Left lung (tissue), 10 donors: ENCODE measurements around the gene COL9A1. TPM values are rescaled to one million over a fixed set of nuclear protein-coding genes. Genes with fewer than 3 reads are reported as not detected.

Experiments
- ATAC-seq: fragments of 200-7000 bp; cut with Tn5 transposase; one replicate; pipeline ENCODE4 v1.9.1; 2020; ENCODE audit warnings: moderate library complexity
- DNase-seq, 4 donors: peaks; one replicate each; pipeline ENCODE4 v3.0.0-alpha.2; 2013 to 2020
- H3K27ac ChIP-seq, 2 donors: fragments of 200-600 bp; sonication (generic) in 1 of 2; one replicate each; pipeline versions ENCODE4 v1.5.0 to v1.8.0; 2020 to 2021
- H3K27me3 ChIP-seq, 2 donors: fragments of 200-600 bp; sonication (generic) in 1 of 2; one replicate each; pipeline versions ENCODE4 v1.5.0 to v1.8.0; 2020 to 2021
- H3K36me3 ChIP-seq, 2 donors: fragments of 200-600 bp; sonication (generic) in 1 of 2; one replicate each; pipeline versions ENCODE4 v1.5.0 to v1.8.0; 2020 to 2021
- H3K4me1 ChIP-seq, 2 donors: fragments of 200-600 bp; one replicate each; pipeline ENCODE4 v1.8.0; 2021
- H3K4me3 ChIP-seq, 2 donors: fragments of 200-600 bp; sonication (generic) in 1 of 2; one replicate each; pipeline versions ENCODE4 v1.5.0 to v1.8.0; 2020 to 2021; ENCODE audit warnings: mild to moderate bottlenecking in 1 of 2
- H3K9me3 ChIP-seq, 2 donors: fragments of 200-600 bp; sonication (generic) in 1 of 2; one replicate each; pipeline versions ENCODE4 v1.5.0 to v1.8.0; 2020 to 2021
- CTCF ChIP-seq, 2 donors: fragments of 200-600 bp; sonication (generic) in 1 of 2; IDR thresholded peaks; one replicate each; pipeline versions ENCODE4 v1.5.0 to v1.8.0; 2021; ENCODE audit warnings: antibody characterized with exemption in 2 of 2
- intact Hi-C, 2 donors: fragments of 100-400 bp; cut with DNase I; formaldehyde crosslinking; loops; one replicate each; pipeline versions ENCODE4 v1.11.2 to v1.14.2; 2022
- polyA plus RNA-seq, 6 donors: library from polyadenylated mRNA; unstranded; fragments of 120-200 nt; gene quantifications; one replicate each; pipeline ENCODE4 v1.2.1, GENCODE V29; 2013; ENCODE audit not compliant: insufficient read length in 6 of 6
- total RNA-seq, 2 donors: library from RNA; stranded (reverse); fragmentation: NEBNext Ultra II Directional; extraction: Animal tissue kit (Norgen Biotek cat#: 25700); gene quantifications; one replicate each; pipeline ENCODE4 v1.2.1, GENCODE V29; 2021
- donor health status: DM: no; HTN: yes; CAD: no.
- donor health status: DM: no; HTN: no; CAD: no.

COL9A1 gene
- total and polyA plus RNA-seq, 8 donors: 1.0 to 2.1 (median 1.5) TPM; not detected in 2

- Histone ChIP-seq H3K27ac (no peak overlapping the region), H3K27me3 (no peaks in the 10 kb centered on the region), H3K4me1 (no peaks in the 10 kb centered on the region), H3K4me3 (no peak overlapping the region), H3K36me3 (no peaks in the 10 kb centered on the region), H3K9me3 (no peaks in the 10 kb centered on the region)
- ATAC-seq (no peak), DNase-seq (no peak)
- TF ChIP-seq CTCF (IDR thresholded peaks at IDR 0.05): no peak
- intact Hi-C loops: no loop called here
Observed at GRCh38 chr6:70257768-70258273, 45.1 kb downstream of the COL9A1 start.

GRCh38 chr6:70254784-70255183 lies 48.1 kb downstream of the COL9A1 start:
- DNase-seq (no peak), ATAC-seq (no peak)
- no peaks in the 10 kb centered on the region for H3K9me3 ChIP-seq
- no peaks in the 10 kb centered on the region for H3K27me3 ChIP-seq
- no peak overlapping the region for H3K4me3 ChIP-seq
- no peak for TF ChIP-seq CTCF (IDR thresholded peaks at IDR 0.05)
- intact Hi-C loops: no loop called here
- H3K36me3 ChIP-seq: no peaks in the 10 kb centered on the region
- no peaks in the 10 kb centered on the region for H3K4me1 ChIP-seq
- H3K27ac ChIP-seq: no peak overlapping the region

GRCh38 chr6:70253923-70254322 lies 49.0 kb downstream of the COL9A1 start:
- intact Hi-C loops: no loop called here
- no peak for DNase-seq
- peak; percentile 78 for ATAC-seq
- H3K9me3 ChIP-seq: no peaks in the 10 kb centered on the region
- H3K4me1 ChIP-seq: no peaks in the 10 kb centered on the region
- no peaks in the 10 kb centered on the region for H3K36me3 ChIP-seq
- no peaks in the 10 kb centered on the region for H3K27me3 ChIP-seq
- no peak overlapping the region for H3K27ac ChIP-seq
- no peak for TF ChIP-seq CTCF (IDR thresholded peaks at IDR 0.05)
- no peak overlapping the region for H3K4me3 ChIP-seq

- no peak for TF ChIP-seq CTCF (IDR thresholded peaks at IDR 0.05)
- Histone ChIP-seq H3K9me3 (no peaks in the 10 kb centered on the region), H3K27me3 (no peaks in the 10 kb centered on the region), H3K4me1 (no peaks in the 10 kb centered on the region), H3K36me3 (no peaks in the 10 kb centered on the region), H3K4me3 (no peak overlapping the region), H3K27ac (no peak overlapping the region)
- DNase-seq (no peak), ATAC-seq (no peak)
- intact Hi-C loops: no loop called here
Observed at GRCh38 chr6:70252604-70253003, 50.3 kb downstream of the COL9A1 start.

- Histone ChIP-seq H3K27ac (no peak overlapping the region), H3K36me3 (no peaks in the 10 kb centered on the region), H3K4me1 (no peaks in the 10 kb centered on the region), H3K9me3 (no peaks in the 10 kb centered on the region), H3K4me3 (no peak overlapping the region), H3K27me3 (no peaks in the 10 kb centered on the region)
- no peak for DNase-seq
- intact Hi-C loops: no loop called here
- no peak for ATAC-seq
- TF ChIP-seq CTCF (IDR thresholded peaks at IDR 0.05): no peak
Observed at GRCh38 chr6:70246118-70246517, 56.8 kb downstream of the COL9A1 start.
